Brain microvascular endothelial cell (primary cell): Measurements from ENCODE around the gene CD164L2.

Source experiments
- DNase-seq: peaks from one replicate; pipeline ENCODE4 v3.0.0-alpha.2; 2020
- H3K27ac ChIP-seq: fragments of 250-450 bp; sonication (Bioruptor Pico); 2 replicates; pipeline ENCODE4 v1.5.1; 2020; ENCODE audit warnings: mild to moderate bottlenecking, moderate library complexity
- H3K27me3 ChIP-seq: fragments of 250-450 bp; sonication (Bioruptor Pico); replicated peaks from 2 replicates; pipeline ENCODE4 v1.5.1; 2020; ENCODE audit warnings: mild to moderate bottlenecking
- H3K36me3 ChIP-seq: fragments of 250-450 bp; sonication (Bioruptor Pico); replicated peaks from 2 replicates; pipeline ENCODE4 v1.5.1; 2020; ENCODE audit warnings: mild to moderate bottlenecking
- H3K4me3 ChIP-seq: 2 replicates; pipeline ENCODE4 v1.5.1; 2011; ENCODE audit warnings: low read depth, mild to moderate bottlenecking, control low read depth, low read length, moderate library complexity
- in situ Hi-C: cut with HindIII; loops from 2 replicates; pipeline ENCODE4 v1.10.0; 2017; ENCODE audit warnings: low sequenced_read_pairs, low pct_ligation_motif_present
- TF ChIP-seq, protein P1 (sequence below): IDR thresholded peaks from 2 replicates; pipeline ENCODE4 v1.5.1; 2011; ENCODE audit warnings: low read depth, mild to moderate bottlenecking, moderate library complexity, low read length, control low read depth, inconsistent platforms; ENCODE audit errors: missing control alignments

CD164L2 gene

DNA sequence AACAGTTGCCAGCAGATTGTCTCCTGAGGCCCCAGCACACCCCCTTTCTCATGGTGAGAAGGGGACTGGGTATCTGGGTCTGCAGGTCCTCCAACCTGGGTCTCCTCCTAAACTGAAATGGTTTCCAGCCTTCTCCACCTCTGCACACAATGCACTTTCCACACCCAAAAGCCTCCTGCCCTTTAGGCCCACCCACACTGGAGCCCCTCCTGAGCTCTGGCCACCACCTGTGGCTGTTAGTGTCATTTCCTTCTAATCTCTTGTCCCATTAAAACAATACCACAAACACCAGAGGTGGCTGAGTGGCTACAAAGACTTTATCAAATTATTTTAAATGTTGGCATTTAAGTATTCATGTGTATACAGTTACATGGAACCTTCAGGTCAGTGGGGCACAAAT is 20.8 kb upstream of the CD164L2 start:
- DNase-seq: no peak
- TF ChIP-seq, protein P1, sequence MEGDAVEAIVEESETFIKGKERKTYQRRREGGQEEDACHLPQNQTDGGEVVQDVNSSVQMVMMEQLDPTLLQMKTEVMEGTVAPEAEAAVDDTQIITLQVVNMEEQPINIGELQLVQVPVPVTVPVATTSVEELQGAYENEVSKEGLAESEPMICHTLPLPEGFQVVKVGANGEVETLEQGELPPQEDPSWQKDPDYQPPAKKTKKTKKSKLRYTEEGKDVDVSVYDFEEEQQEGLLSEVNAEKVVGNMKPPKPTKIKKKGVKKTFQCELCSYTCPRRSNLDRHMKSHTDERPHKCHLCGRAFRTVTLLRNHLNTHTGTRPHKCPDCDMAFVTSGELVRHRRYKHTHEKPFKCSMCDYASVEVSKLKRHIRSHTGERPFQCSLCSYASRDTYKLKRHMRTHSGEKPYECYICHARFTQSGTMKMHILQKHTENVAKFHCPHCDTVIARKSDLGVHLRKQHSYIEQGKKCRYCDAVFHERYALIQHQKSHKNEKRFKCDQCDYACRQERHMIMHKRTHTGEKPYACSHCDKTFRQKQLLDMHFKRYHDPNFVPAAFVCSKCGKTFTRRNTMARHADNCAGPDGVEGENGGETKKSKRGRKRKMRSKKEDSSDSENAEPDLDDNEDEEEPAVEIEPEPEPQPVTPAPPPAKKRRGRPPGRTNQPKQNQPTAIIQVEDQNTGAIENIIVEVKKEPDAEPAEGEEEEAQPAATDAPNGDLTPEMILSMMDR: no peak
- Histone ChIP-seq H3K27ac (no peak overlapping the region), H3K4me3 (no peak overlapping the region), H3K36me3 (peaks cover 18% of the 10 kb centered on the region), H3K27me3 (no peaks in the 10 kb centered on the region)
- in situ Hi-C loops: loop anchor here (25.0 kb wide), 1 partner anchor 158 kb away; no protein-coding TSS in a partner anchor

DNA sequence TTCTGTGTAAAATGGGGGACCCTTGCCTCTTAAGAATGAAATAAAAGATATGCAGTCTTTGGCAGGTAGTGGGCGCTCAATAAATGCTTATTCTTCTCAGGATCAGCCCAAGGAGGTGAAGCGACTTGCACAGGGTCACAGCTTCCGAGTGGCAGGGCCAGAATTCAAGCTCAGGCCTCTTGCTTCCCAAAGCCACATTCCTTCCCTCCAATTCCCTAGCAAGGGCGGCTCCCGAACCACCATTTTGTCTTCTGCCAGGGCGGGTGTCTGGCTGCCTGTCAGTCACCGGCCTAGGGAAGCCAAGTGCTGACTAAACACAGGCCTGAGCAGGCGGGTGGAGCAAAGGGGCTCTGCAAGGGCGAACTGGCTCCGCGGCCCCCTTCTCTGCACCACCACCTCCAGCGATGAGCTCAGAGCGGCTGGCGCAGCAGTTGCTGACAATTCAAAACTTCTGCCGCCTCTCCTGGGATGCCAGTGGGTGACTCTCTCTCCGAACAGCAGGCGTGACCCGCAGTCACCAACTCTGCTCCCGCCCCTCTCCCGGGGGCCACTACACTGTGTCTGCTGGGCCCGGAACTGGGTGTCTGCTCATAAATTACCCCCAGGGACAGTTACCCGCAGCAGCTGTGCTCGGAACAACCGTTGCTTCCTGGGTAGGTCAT is 20.1 kb upstream of the CD164L2 start:
- in situ Hi-C loops: loop anchor here (25.0 kb wide), 1 partner anchor 159 kb away; no protein-coding TSS in a partner anchor
- Histone ChIP-seq H3K36me3 (peaks cover 16% of the 10 kb centered on the region), H3K4me3 (no peak overlapping the region), H3K27me3 (no peaks in the 10 kb centered on the region), H3K27ac (no peak overlapping the region)
- TF ChIP-seq, protein P1: peak; percentile 55
- DNase-seq: no peak

DNA sequence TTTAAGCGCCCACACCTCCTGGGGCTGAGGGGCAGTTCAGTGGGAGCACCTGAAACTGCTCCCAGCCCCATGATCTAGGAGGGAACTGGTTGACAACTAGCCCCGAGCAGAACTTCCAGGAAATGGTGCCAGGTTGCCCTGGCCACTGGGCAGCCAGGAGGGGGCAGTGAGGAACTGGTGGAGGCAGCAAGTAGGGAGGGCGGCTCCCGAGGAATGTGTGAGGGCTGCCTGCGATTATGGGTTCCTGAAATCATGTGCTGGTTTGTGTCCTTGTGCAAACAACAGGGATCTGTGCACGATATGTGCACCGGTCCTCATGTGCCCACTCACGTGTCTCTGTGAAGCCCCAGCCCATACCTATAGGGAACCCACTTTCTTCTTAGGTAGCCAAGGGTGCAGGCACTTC is 19.2 kb upstream of the CD164L2 start:
- no peak overlapping the region for H3K4me3 ChIP-seq
- in situ Hi-C loops: loop anchor here (25.0 kb wide), 1 partner anchor 160 kb away; no protein-coding TSS in a partner anchor
- H3K27ac ChIP-seq: no peak overlapping the region
- H3K27me3 ChIP-seq: no peaks in the 10 kb centered on the region
- TF ChIP-seq, protein P1: peak; percentile 75
- peaks cover 8% of the 10 kb centered on the region for H3K36me3 ChIP-seq
- no peak for DNase-seq

DNA sequence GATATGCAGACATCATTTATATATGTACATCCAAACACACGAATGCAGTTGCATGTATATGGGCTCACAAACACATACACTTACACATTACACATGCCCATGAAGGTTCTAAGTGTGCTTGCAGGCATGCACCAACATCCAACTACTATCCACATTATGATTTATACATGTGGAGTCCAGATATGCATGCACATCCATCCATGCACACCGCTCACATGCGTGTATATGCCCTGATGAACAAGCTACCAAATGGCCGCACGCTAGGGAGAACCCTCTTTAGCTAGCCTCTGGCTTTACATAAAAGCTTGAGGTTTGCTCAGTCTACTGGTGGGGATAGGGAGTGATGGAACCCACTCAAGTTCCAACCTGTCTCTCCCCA is 17.8 kb upstream of the CD164L2 start:
- in situ Hi-C loops: loop anchor here (25.0 kb wide), 1 partner anchor 161 kb away; no protein-coding TSS in a partner anchor
- no peak for DNase-seq
- Histone ChIP-seq H3K27ac (no peak overlapping the region), H3K4me3 (no peak overlapping the region), H3K27me3 (no peaks in the 10 kb centered on the region), H3K36me3 (no peaks in the 10 kb centered on the region)
- TF ChIP-seq, protein P1: no peak

DNA sequence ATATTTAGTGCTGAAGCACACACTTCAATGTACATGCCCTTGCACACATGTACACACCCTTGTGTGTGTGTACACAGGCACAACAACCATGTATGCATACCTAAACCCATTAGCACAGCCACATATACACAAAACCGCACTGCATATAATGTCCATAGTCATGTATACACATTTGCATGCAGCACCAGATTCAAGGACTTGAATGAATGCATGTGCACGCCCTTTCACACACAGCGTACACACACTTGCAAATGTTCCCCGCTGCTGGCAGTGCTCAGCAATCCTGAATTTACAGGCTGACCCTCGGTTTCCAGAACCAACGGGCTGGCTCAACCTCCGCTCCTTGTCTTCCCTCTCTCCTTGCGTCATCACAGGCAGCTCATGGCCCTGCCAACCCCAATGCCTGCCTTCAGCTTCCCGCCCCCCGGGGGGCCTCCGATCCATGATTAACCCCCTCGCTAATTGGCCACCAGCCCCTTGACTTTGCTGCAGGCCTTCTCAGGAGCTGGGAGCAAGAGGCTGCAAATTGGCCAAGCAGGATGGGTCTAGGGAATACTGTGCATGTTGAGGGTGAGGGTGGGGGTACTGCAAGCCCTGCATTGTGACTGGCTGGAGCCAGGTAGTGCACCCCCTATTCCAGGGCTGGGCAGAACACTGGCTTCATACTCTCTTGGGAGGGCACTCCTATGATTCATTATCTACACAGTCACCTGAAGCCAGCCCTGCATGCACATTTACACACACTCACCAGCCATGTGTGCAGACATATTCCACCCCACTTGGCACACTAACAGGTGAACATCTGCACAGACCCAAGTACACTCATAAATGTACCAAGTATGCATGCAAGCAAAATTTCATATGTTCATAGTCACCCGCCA is 17.2 kb upstream of the CD164L2 start:
- Histone ChIP-seq H3K36me3 (no peaks in the 10 kb centered on the region), H3K4me3 (no peak overlapping the region), H3K27ac (no peak overlapping the region), H3K27me3 (no peaks in the 10 kb centered on the region)
- TF ChIP-seq, protein P1: no peak
- no peak for DNase-seq
- in situ Hi-C loops: loop anchor here (25.0 kb wide), 1 partner anchor 162 kb away; no protein-coding TSS in a partner anchor
